GM12878 (cell line): ENCODE results near the gene CYP46A1. TPM values are rescaled to one million over a fixed set of nuclear protein-coding genes. Genes with fewer than 3 reads are reported as not detected.

ENCODE experiments used
- ATAC-seq: fragments of 200-7000 bp; cut with Tn5 transposase; 3 replicates; pipeline ENCODE4 v1.9.1; 2020; ENCODE audit warnings: mild to moderate bottlenecking, moderate library complexity
- BruUV-seq: library from RNA; stranded (reverse); fragments of 400-500 nt; replicated peaks from 2 replicates; lab custom pipeline; 2021; lab: Mats Ljungman, UMichigan
- CTCF ChIA-PET: fragments of 300-600 bp; sonication (Branson Sonifier 250); formaldehyde crosslinking; extraction: SDS; loops from one replicate; lab custom pipeline; 2021; ENCODE audit warnings: inconsistent platforms; lab: Yijun Ruan, JAX
- POLR2A ChIA-PET: fragments of 350-600 bp; formaldehyde crosslinking; extraction: SDS; loops from one replicate; lab custom pipeline; 2021; ENCODE audit warnings: inconsistent platforms; lab: Charles Lee
- RAD21 ChIA-PET: fragments of 300-600 bp; sonication (Branson Sonifier 250); formaldehyde crosslinking; loops from one replicate; lab custom pipeline; 2023; ENCODE audit warnings: antibody characterized with exemption; ENCODE audit not compliant: unreplicated experiment; lab: Charles Lee
- SMC1A ChIA-PET: fragments of 300-600 bp; sonication (Branson Sonifier 250); formaldehyde crosslinking; loops from one replicate; lab custom pipeline; 2023; ENCODE audit not compliant: unreplicated experiment, uncharacterized antibody; lab: Charles Lee
- DNase-seq: peaks from one replicate; pipeline ENCODE4 v3.0.0-alpha.2; 2011; ENCODE audit warnings: low read depth, low spot score
- FAIRE-seq: peaks from 3 replicates; lab custom pipeline; 2011; peaks lifted over from hg19 to GRCh38; lab: Jason Lieb, UNC
- H2AFZ ChIP-seq: 2 replicates; pipeline ENCODE4 v1.6.0; 2011; ENCODE audit warnings: low read depth, low read length, control low read depth; ENCODE audit not compliant: control insufficient read depth
- H3K27ac ChIP-seq: 2 replicates; pipeline ENCODE4 v1.5.1; 2011; ENCODE audit warnings: control low read depth; ENCODE audit not compliant: control insufficient read depth, insufficient read depth
- H3K27me3 ChIP-seq, 2 experiments: replicated peaks in 1 of 2; 2 replicates each; pipeline versions ENCODE4 v1.6.0 to v1.6.1; 2011; ENCODE audit warnings: low read length in 1 of 2; ENCODE audit not compliant: control insufficient read depth in 2 of 2, insufficient read depth in 2 of 2
- H3K36me3 ChIP-seq, 2 experiments: 2 replicates each; pipeline ENCODE4 v1.5.1; 2011; ENCODE audit warnings: low read length in 1 of 2; ENCODE audit not compliant: control insufficient read depth in 2 of 2, insufficient read depth in 2 of 2
- H3K4me1 ChIP-seq: 2 replicates; pipeline ENCODE4 v1.6.1; 2011; ENCODE audit warnings: mild to moderate bottlenecking, low read length, moderate library complexity, mixed read lengths; ENCODE audit not compliant: control insufficient read depth, insufficient read depth
- H3K4me2 ChIP-seq: 2 replicates; pipeline ENCODE4 v1.6.0; 2011; ENCODE audit warnings: control low read depth; ENCODE audit not compliant: control insufficient read depth, insufficient read depth
- H3K4me3 ChIP-seq: fragments of 200-600 bp; sonication (generic); 2 replicates; pipeline ENCODE4 v1.5.1; 2016
- H3K79me2 ChIP-seq: 2 replicates; pipeline ENCODE4 v1.6.0; 2011; ENCODE audit warnings: low read length; ENCODE audit not compliant: control insufficient read depth, insufficient read depth
- H3K9ac ChIP-seq: 2 replicates; pipeline ENCODE4 v1.8.0; 2011; ENCODE audit warnings: low read length, control low read depth, mixed read lengths; ENCODE audit not compliant: control insufficient read depth, insufficient read depth
- H3K9me3 ChIP-seq: replicated peaks from 3 replicates; pipeline ENCODE4 v1.5.1; 2011; ENCODE audit warnings: mild to moderate bottlenecking, low read length; ENCODE audit not compliant: control insufficient read depth, insufficient read depth
- H4K20me1 ChIP-seq: 2 replicates; pipeline ENCODE4 v1.6.0; 2011; ENCODE audit not compliant: control insufficient read depth, insufficient read depth
- BCL11A ChIP-seq: IDR thresholded peaks from 2 replicates; pipeline ENCODE4 v1.6.1; 2011; ENCODE audit warnings: low read depth, low read length
- CHD1 ChIP-seq: IDR thresholded peaks from 2 replicates; pipeline ENCODE4 v1.6.1; 2012; ENCODE audit warnings: low read depth, low read length, improper control_type of control experiment
- CREB1 ChIP-seq: IDR thresholded peaks from 2 replicates; pipeline ENCODE4 v1.6.1; 2012; ENCODE audit warnings: low read depth, mild to moderate bottlenecking, inconsistent platforms
- CTCF ChIP-seq, 3 experiments: IDR thresholded peaks in 2 of 3; conservative IDR thresholded peaks in 1 of 3; 2 replicates each; pipeline ENCODE4 v1.5.1; 2011; ENCODE audit warnings: low read depth in 3 of 3, low read length in 3 of 3, mild to moderate bottlenecking in 3 of 3, control low read depth in 2 of 3, moderate library complexity in 2 of 3, inconsistent platforms in 1 of 3, mixed read lengths in 1 of 3; ENCODE audit not compliant: control insufficient read depth in 2 of 3, insufficient read depth in 1 of 3; ENCODE audit errors: extremely low read depth in 1 of 3
- NFXL1 ChIP-seq: fragments of 450-650 bp; IDR thresholded peaks from 2 replicates; pipeline ENCODE4 v1.6.1; 2017; ENCODE audit warnings: antibody characterized with exemption, mild to moderate bottlenecking, borderline replicate concordance
- RAD21 ChIP-seq: IDR thresholded peaks from 2 replicates; pipeline ENCODE4 v1.6.1; 2011; ENCODE audit warnings: mild to moderate bottlenecking, low read depth, low read length, moderate library complexity; ENCODE audit not compliant: insufficient read depth
- REST ChIP-seq: IDR thresholded peaks from 2 replicates; pipeline ENCODE4 v1.6.1; 2012; ENCODE audit warnings: mild to moderate bottlenecking, low read depth, low read length
- SMAD1 ChIP-seq: fragments of 450-650 bp; IDR thresholded peaks from 2 replicates; pipeline ENCODE4 v1.6.1; 2018; ENCODE audit warnings: mild to moderate bottlenecking, low read depth; ENCODE audit not compliant: partially characterized antibody
- SMARCA5 ChIP-seq: fragments of 450-650 bp; IDR thresholded peaks from 2 replicates; pipeline ENCODE4 v1.6.1; 2017; ENCODE audit warnings: mild to moderate bottlenecking
- ZZZ3 ChIP-seq: IDR thresholded peaks from 2 replicates; pipeline ENCODE4 v1.6.1; 2011; ENCODE audit warnings: low read depth; ENCODE audit not compliant: control insufficient read depth, insufficient read length
- whole genome bisulfite sequencing: methylation state at CpG from one replicate; pipeline ENCODE4 v1.1.6; 2016; ENCODE audit warnings: low lambda C conversion rate; ENCODE audit not compliant: insufficient replicate concordance, insufficient coverage; ENCODE audit errors: missing lambda C conversion rate; 5-methylcytosine and 5-hydroxymethylcytosine counted together
- in situ Hi-C: fragments of 300-500 bp; cut with MboI; formaldehyde crosslinking; loops from 9 replicates; pipeline ENCODE4 v1.14.3; 2018; ENCODE audit warnings: mixed read lengths
- intact Hi-C: fragments of 100-400 bp; cut with micrococcal nuclease; formaldehyde crosslinking; loops from one replicate; pipeline ENCODE4 v1.14.2; 2022; ENCODE audit not compliant: unreplicated experiment
- polyA plus RNA-seq, 11 experiments: library from polyadenylated mRNA; depleted of rRNA in 4 of 11; unstranded in 6 of 11; stranded (reverse) in 5 of 11; fragments of >200 nt; fragmentation: Nextera tagmentation in 4 of 11; fragmentation: Illumina TruSeq in 1 of 11; extraction: Ambion mirVana in 4 of 11; extraction: Trizol in 1 of 11; gene quantifications; 1 replicate in 1 of 11; 2 replicates in 10 of 11; pipeline versions ENCODE4 v1.2.1 to v1.2.3, GENCODE V29; 2011 to 2016; ENCODE audit warnings: inconsistent platforms in 2 of 11, missing spikeins in 2 of 11, low read depth in 1 of 11
- total RNA-seq, 4 experiments: library from RNA; depleted of rRNA in 3 of 4; stranded (reverse); fragments of >200 nt in 3 of 4; fragmentation: Illumina TruSeq in 1 of 4; extraction: Trizol in 1 of 4; gene quantifications; 2 replicates each; pipeline versions ENCODE4 v1.2.1 to v1.2.3, GENCODE V29; 2013 to 2021

Gene CYP46A1
- total and polyA plus RNA-seq, 10 of the 15 experiments (the other 5 are each of a cell fraction or from before 2014, with no cell fraction given), result 0.04 to 0.11 TPM; not detected in 8

GRCh38 chr14:99686557-99687283 is 2.6 kb downstream of the CYP46A1 start:
- ChIA-PET SMC1A (no interaction called here), POLR2A (no interaction called here), CTCF (interaction anchor here (0.9 to 1.4 kb wide), 3 partner anchors 12 to 154 kb away, joined by 3 to 4 read pairs (median 3); no protein-coding TSS in a partner anchor), RAD21 (no interaction called here)
- H3K4me2 ChIP-seq, result no peak overlapping the region
- H3K27ac ChIP-seq, result no peak overlapping the region
- FAIRE-seq (no peak), DNase-seq (no peak), ATAC-seq (no peak)
- H3K4me1 ChIP-seq, result peaks cover 4% of the 10 kb centered on the region
- no peak overlapping the region for H2AFZ ChIP-seq
- peaks cover 0 to 2% of the 10 kb centered on the region in 2 experiments for H3K27me3 ChIP-seq
- no peaks in the 10 kb centered on the region for H3K9me3 ChIP-seq
- H4K20me1 ChIP-seq, result no peaks in the 10 kb centered on the region; the same call in 1 of the 2 replicates
- no peak overlapping the region for H3K9ac ChIP-seq
- 39% methylated on average over 8 of the region's 8 CpGs for WGBS
- no peak overlapping the region for H3K4me3 ChIP-seq
- intact Hi-C loops (no loop called here), in situ Hi-C loops (no loop called here)
- no peaks in the 10 kb centered on the region for H3K36me3 ChIP-seq
- no TSS peak for BruUV-seq
- no peaks in the 10 kb centered on the region for H3K79me2 ChIP-seq
- TF ChIP-seq CHD1 (no peak), SMAD1 (no peak), REST (no peak), CREB1 (no peak), CTCF (IDR thresholded peaks at IDR 0.05 in 2 of 3, conservative IDR thresholded peaks at IDR 0.05 in 1 of 3; ENCODE audit: control insufficient read depth in 2 of 3, extremely low read depth in 1 of 3, insufficient read depth in 1 of 3, low read depth in 3 of 3, low read length in 3 of 3) (no peak), SMARCA5 (no peak), ZZZ3 (no peak), RAD21 (no peak), NFXL1 (no peak), BCL11A (no peak)
